T-helper 2 cell (primary cell): ENCODE results near the gene MELTF.

Source experiments
- DNase-seq, 5 experiments: peaks; one replicate each; pipeline versions ENCODE4 v3.0.0 to v3.0.0-alpha.2; 2012 to 2022

MELTF gene

DNA sequence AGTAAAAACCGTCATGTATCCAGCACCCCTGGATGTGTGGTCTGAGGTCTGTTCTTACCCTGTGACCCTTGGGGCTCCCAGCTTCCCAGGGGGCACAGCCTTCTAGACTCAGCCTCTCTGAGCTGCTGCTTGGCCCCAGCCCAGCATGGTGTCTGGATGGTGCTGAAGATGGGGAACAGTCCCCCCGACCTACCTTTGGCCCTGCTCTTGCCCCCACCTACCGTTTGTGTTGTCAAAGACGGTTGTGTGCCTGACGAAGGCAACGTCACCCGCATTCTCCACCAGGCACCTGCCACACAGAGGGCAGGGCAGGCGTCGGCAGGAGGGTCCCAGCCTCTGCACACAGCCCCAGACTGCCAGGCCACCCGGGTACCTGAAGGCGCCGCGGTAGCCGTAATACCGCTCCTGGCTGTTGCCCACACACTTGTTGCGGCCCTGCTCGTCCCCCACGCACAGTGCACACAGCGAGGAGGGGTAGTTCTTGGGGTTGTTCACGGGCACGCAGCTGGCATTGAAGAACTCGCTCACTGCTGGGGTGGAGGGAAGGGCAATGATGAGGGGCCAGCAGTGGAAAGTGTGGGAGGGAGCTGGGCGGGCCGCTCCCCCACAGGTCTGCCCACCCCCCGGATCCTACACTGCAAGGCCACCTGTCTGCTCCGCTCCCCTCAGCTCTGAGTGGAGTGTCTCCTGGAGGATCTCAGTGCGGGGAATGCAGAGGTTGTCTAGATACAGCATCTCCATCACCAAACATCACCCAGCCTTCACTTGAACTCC, 21.0 kb downstream of the MELTF start:
- no peak for DNase-seq

DNA sequence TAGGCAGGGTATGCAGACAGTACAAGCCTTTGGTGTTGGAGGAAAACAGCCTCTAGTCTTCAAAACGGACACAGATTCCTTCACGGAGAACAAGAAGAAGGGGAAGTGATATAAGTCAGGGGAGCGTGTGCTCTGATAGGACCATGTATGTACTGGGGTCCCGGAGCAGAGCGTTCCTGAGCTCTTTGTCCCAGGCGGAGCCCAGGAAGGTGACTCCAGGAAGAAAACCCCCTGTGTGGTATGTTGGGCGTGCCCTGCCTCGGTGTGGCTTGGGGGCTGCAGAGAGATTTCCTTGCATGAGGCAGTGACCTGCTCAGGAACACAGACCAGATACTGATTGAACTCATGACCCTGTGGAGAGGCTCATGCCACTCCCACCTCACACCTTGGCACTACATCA, 21.7 kb downstream of the MELTF start:
- no peak for DNase-seq

DNA sequence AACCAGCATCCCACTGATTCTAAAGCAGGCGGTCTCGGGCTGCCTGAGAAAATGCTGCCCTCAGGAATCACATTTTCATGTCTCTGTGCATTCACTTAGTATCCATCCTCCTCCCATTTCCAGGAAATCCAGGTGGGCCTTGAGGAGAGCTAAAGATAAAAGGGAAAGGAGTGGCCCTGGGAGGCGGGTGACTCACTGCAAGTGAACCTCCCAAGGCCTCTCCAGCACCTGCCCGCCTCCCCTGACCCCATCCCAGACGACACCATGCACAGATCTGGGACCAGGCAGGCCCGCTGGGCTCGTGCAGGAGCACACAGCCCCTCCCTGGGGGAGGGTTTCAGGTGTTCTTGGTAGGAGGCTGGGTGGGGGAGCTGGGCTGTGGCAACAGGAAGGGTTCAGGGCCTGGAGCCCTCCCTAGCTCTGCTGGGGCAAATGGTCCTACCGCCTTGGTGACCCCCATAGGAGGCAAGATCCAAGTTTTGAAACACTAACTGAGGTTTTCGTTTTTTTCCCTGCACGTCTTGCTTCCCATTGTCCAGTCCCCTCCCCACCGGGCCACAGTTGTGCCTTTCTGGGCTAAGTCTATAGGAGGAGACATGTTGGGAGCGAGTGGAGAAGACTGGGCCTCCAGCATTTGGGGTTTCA, 22.2 kb downstream of the MELTF start:
- no peak for DNase-seq

DNA sequence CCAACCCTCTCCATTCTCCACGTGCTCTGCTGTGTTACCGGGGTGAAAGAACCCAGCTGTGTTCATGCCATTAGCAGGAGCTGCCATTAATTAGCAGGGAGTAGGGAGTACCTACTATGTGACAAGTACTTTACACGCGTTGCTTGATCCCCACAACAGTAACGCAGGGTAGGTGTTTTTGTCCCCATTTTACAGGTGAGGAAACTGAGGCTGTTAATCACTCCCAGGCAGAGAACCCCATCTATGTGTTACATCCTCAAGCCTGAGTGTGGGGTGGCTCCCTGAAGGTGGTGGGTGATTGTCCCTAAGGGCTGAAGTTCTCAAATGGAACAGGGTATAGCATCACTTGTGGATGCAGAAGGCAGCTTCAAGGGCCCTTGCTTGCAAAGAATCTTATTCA, 22.8 kb downstream of the MELTF start:
- DNase-seq: no peak

DNA sequence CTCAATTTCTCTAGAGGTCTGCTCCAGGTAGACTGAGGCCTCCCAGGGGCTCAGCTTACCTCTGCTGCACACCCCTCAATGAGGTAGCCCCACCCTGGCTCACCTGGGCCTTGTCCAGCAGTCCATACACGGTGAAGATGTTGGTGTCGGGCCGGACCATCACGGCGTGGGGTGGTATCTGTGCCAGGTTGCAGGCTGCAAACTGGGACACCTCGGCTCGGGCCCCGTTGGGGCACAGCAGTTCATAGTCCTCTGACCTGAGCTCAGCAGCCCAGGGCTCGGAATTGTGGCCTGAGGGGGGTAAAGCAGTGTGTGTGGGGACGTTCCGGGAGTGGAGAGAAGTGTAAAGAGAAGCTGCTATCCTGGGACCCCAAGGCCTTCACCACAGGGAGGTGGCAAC, 23.2 kb downstream of the MELTF start:
- no peak for DNase-seq

DNA sequence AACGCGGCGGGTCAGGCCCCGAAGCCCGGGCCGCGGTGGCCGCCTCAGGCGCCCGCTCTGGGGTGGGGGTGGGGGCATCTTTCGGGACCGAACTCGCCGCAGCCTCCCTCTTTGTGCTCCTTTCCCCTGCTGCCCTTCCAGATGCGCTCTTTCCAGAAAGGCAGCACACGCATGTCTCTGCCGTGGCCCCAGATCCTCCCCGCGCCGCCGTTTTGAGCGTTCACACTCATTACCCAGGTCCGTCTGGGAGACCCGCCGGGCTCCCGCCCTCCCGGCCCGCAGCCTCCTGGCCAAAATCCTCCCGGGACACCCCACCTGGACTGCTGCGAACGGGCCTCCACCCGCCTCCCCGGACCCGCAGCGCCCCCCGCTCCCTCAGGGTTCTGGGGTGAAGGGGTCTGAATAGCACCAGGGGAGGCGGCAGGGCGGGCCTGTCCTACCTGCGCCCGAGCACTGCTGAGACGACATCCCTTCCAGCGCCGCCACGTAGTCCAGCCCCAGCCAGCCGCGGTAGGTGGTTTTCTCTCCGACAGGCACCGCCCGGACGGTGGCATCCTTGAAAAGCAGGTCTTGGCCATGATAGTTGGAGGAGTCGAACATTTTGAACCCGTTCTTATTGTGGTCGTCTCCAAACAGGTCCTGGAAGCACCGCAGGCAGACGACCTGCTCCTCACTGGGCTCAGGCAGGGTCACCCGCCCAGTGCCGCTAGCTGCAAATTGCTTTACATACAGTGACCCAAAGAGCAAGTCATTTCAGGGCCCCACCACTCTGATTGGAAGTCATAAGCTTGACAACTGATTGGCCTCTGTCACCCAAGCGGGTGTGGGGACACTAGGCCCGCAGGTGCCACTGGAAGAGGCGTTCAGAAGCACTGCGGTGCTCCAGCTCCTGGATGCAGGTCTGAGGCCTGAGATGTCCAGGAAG, 25.9 kb downstream of the MELTF start:
- DNase-seq: peak in 1 of 5 experiments; percentile 41

DNA sequence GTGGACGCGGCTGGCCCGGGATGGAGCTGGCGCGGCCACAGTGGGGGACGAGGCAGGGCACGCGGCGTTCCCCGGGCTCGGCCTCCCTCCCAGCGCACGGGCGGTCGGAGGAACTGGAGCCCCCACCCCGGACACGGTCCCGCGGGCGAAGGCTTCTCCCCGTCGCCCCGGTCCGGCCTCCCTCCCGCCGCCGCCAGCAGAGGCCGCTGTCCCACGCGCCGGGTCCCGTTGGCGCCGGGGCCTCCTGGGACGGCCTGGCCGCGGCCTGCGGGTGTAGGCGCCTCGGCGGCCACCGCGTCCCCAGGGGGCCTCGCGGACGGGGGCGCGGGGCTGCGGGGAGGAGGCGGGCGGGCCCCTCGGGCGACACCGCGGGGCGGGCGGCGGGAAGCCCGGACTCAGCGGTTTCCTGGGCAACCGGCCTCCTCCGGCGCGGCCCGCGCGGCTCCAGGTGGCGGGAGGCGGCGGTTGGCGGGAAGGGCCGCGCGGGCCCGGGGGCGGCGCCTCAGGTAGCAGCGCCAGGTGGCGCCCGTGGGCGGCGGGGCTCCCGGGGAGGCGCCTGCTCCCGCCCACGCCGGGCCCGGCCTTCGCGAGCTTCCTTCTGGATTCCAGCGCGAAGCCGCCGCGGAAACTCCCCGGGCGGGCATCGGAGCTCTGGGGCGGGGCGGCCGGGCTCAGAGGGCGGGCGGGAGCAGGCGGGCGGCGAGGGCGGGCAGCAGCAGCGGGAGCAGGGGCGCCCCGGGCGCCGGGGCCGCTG, 26.7 kb downstream of the MELTF start:
- peak; percentile 67 to 81 (median 76) for DNase-seq

DNA sequence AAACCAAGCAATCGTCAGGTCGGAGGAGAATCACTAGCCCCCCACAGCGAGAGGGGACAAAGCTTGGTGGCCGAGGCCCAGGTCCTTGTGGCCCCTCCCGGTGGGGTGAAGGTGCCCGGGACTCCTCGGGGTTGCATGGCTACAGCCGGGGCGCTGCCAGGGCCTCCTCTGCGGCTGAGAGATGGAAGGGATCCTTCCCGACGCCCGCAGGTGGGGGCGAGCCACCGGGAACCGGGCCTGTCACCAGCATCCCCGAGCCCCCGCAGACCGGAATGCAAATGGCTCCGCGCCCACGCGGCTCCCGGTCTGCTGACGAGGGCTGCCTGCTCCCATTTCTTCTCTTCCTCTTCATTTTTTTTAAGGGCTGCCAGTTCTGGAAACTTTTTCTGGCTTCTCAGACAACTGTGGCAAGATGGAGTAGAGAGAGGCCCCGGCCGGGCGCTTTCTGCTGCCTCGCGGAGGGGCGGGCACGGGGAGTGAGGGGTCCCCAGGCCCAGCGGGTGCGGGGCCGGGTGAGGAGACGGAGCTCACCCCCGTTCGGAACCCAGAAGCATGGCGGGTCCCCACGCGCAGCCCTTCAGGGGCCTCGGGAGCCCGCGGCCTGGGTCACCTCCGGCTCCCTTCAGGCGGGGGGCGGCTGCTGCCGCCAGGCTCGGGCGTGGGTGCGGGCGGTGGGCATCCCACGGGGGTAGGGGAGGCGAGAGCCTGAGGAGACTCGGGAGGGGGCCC, 27.5 kb downstream of the MELTF start:
- DNase-seq: no peak

DNA sequence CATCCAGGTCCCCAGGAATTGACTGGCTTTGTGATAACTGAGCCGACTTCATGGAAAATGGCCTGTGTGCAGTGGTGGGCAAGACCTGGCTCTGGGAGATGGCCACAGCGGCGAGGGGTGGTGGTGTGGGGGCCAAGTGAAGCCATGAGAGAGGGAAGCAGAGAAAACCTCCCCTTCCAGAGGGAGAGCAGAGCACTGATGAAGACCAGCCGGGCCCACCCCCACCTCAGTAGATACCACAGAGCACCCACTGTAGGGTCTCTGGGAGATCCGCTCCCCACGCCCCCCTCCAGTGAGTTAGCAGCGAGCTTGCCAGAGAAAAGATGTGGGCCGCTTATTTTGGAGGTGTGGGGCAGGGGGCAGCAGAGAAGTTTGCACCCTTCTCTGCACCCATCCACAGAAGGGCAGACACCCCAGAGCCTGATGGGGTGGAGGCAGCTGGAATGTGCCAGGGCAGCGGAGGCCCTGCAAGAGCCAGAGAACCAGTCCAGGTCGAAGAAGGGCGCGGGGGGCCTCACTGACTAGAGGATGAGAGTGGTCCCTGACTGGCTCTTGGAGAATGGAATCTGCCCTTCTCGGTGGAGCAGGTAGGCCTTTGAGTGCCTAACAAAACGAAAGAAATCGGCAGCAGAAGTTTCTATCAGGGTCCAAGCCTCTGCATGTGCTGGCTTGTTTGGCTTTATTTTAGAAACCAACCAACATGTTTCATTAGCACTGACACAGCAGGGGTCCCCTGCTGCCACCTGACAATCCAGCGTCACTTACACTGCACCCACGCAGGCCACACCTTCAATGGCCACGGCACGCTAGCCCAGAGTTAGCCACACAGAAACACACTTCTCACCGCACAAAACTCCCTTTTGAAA, 28.3 kb downstream of the MELTF start:
- no peak for DNase-seq

DNA sequence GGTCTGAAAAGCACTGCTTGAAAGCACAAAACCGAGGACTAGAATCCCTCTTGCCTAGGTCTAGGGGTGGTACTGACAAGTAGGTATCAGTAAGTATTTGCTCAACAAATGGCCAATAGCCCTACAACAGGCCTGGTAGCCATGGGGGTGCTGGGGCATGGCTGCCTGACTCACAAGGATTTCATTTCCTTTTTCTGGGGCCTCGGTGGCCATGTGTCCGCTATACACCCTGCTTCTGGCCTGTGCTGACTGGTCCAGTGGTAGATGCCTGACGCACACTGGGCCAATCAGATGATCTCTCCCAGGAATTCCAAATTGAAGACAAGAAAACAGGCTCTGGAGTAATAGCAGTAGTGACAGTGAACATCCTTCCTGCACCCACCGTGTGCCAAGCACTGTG, 29.4 kb downstream of the MELTF start:
- DNase-seq: no peak

DNA sequence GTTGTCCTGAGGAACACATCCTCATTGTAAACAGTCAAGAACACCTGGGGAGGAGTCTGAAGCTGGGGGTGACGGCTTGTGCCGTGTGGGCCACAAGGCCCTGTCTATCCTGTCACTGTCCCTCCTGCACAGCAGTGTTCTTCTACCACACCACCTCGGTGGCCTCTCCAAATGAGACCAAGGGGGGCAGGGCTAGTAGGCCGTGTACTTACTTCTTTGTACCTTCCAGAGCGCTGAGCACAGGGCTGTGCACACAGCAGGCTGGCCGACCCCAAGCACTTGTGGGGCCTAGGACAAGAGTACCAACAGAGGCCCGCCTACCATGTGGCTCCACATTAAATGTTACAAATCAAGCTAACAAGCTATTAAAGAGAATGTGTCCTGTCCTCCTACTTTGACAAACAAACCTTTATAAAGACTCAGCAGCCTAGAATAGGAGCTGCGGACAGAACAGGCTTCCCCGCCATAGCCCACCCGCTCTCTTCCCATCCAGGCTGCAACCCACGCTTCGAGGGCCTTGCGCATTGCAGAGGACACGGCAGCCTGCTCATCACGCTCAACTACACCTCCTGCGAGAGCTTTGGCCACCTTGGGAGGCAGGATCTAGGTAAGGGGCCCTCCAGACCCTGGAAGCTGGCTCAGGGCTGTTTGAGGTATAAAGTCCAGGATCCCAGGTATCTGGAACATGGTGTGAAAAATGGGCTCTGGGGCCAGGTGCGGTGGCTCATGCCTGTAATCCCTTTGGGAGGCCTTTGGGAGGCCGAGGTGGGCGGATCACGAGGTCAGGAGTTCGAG, 30.5 kb downstream of the MELTF start:
- no peak for DNase-seq

DNA sequence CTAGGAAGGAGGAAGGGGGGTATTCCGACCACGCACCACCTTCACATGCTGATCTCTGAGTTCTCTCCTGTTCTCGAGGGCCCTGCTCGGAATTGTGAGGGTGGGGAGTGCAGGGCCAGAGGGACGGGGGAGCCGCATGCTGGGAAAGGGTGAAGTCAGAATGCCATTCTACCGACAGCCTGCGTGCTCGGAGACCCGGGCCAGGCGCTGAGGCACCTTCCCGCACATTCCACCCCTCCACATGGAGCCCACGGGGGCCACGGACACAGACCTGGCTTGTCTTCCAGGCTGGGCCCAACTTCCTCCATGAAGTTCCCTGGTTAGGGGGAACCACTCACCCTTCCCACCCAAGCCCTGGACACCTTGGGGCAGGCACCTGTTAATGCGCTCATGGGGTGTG, 32.3 kb downstream of the MELTF start:
- no peak for DNase-seq

DNA sequence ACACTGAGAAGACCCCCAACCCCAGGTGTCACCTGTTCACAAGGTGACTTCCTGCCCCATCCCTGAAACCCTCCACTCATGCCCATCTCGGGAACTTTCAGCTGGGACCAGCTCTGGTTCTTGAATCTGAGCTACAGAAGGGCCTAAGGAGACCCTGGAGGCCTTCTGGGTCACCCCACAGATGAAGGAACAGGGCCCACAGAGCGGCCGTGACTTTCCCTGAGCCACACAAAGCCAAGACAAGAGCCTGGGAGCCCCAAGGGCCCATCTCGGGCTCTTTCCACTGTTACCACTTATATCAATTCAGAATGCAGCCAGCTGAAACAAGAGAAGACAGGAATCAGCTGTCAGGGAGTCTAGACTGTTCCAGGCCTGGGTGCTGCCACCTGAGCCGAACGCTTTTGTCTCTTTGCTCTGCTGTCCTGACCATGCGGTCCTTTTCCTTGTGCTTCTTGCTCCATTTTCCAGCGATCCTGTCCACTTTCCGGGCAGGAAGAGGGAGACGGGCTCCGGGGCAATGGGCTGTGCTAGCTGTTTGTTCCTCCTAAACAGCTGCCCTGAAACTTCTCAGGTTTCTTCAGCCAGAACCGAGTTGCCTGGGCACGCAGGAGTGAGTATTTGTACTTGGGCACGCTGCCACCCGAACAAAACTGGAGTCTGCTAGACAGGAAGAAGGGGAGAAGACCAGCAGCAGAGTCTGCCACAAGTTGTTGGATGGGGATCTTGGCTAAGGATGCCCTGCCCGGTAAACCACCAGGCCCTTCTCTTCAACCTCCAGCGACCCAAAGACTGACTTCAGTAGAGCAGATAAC, 33.0 kb downstream of the MELTF start:
- no peak for DNase-seq

DNA sequence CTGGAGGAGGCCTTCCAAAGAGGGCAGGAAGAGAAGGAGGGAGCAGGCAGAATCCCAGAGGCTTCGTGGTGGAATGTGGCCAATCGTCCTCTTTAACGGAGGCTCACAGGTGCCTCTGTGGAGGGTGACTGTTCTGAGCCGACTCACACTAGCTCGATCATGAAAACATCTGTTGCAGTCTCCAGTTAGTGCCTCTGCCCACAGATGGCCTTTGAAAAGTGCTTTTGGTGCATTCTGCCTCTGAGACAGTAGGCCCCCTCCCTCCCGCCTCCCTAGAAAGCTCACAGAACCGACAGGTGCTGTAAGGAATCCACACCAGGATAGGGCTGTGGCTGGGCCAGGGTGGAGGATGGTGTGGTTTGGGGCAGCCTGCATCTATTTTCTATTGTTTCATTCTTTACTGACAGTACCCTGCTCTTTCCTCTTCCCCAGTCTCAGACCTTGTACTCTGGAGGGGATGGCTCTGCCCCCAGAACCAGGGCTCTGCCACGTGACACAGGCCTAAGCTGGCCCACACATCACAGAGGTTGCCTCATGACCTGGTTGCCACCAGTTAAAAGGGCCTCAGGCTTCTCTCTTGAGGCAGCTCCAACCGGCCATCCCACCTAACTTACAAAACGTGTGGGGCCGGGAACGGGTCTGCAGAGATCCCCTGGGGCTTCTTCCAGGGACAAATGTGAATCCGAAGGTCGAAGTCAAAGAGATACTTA, 33.8 kb downstream of the MELTF start:
- no peak for DNase-seq

DNA sequence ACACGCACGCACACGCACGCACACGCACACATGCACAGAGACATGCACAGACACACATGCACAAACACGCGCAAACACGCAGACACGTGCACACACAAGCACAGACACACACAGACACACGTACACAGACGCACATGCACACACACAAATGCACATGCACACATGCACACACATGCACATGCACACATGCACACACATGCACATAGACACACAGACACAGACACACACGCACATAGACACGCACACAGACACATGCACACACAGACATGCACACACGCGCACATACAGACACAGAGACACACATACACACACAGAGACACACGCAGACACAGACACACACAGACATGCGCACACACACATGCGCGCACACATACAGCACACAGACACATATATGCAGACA, 34.6 kb downstream of the MELTF start:
- peak in 1 of 5 experiments; percentile 11 for DNase-seq

DNA sequence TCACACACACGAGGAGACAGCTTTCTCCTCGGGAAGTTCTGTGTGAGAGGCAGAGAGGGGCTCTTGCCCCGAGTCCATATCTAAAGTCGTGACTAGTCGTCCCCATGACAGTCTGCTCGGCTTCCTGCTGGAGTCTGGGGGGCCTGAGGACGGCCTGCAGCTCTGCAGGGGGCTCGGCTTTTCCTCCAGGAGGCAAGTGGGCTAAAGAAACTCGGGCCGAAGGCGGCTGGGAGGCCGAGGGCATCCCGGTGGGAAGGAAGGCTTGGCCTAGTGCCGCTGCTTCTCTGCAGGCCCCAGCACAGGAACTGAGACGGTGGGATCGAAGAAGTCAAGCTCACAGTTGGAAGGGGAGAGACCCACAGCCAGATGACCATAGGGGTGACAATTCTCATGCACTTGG, 35.6 kb downstream of the MELTF start:
- no peak for DNase-seq

DNA sequence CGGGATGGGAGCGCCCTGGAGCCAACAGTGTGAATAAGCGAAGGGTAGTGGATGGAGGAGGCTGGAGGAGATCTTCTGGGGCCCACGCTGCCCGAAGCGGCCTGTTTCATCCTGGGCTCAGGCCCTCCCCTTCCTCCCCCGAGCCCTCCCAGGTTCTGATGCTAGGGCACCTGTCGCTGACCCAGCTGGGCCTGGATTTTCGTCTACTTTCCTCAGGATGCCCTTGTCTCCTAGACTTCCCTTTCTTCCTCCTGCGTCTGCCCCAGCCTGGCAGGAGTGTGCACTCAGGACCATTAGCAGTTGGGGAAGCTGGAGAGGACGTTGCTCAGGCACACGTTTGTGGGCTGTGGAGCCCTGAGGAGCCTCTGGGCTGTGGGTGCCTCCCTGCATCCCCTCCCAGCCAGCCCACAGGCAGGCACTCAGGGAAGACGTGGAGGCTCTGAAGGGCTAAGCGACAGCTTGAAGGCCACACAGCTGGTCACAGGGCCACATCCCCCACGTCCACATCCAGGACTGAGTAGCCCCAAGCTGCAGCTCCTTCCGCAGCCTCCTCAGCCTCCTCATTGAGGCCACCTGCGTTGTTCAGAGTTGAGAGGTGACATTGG, 37.1 kb downstream of the MELTF start:
- no peak for DNase-seq
